HEK293 (cell line): ENCODE data around the gene NUCKS1.

Experiments used
- CTCF ChIA-PET: fragments of 350-600 bp; formaldehyde crosslinking; extraction: SDS; loops from one replicate; lab custom pipeline; 2021; ENCODE audit warnings: antibody characterized with exemption; lab: Yijun Ruan, JAX
- POLR2A ChIA-PET: fragments of 300-600 bp; formaldehyde crosslinking; extraction: SDS; loops from one replicate; lab custom pipeline; 2020; ENCODE audit warnings: antibody characterized with exemption, inconsistent platforms; lab: Yijun Ruan, JAX
- H3K27ac ChIP-seq: fragments of 200-500 bp; sonication (Bioruptor generic); 2 replicates; pipeline ENCODE4 v1.5.1; 2014; ENCODE audit warnings: low read depth, low read length, control low read depth, inconsistent platforms; ENCODE audit errors: extremely low read depth
- H3K36me3 ChIP-seq, 2 experiments: fragments of 200-500 bp in 1 of 2; sonication (Bioruptor generic) in 1 of 2; 1 replicate in 1 of 2; 2 replicates in 1 of 2; pipeline ENCODE4 v1.5.1; 2014 to 2017; ENCODE audit warnings: inconsistent platforms in 2 of 2, low read length in 2 of 2; ENCODE audit not compliant: control insufficient read depth in 2 of 2, insufficient read depth in 1 of 2
- H3K4me1 ChIP-seq: fragments of 200-500 bp; sonication (Bioruptor generic); 2 replicates; pipeline ENCODE4 v1.5.1; 2014; ENCODE audit warnings: mild to moderate bottlenecking, low read length, inconsistent platforms; ENCODE audit not compliant: control insufficient read depth, insufficient read depth
- H3K4me3 ChIP-seq: 2 replicates; pipeline ENCODE4 v1.5.1; 2011; ENCODE audit warnings: low read depth, mild to moderate bottlenecking, control low read depth, low read length, moderate library complexity
- H3K9me3 ChIP-seq: fragments of 200-500 bp; sonication (Bioruptor generic); 2 replicates; pipeline ENCODE4 v1.5.1; 2014; ENCODE audit warnings: low read depth, low read length, inconsistent platforms; ENCODE audit not compliant: control insufficient read depth, insufficient read depth
- GLI2 ChIP-seq: fragments of 450-650 bp; formaldehyde crosslinking; IDR thresholded peaks from 2 replicates; pipeline ENCODE4; 2017; ENCODE audit warnings: missing biosample characterization, missing genetic modification characterization, low read depth, borderline replicate concordance
- IKZF3 ChIP-seq: fragments of 450-650 bp; IDR thresholded peaks from 2 replicates; pipeline ENCODE4 v1.5.0; 2018; ENCODE audit warnings: missing biosample characterization, mild to moderate bottlenecking, missing genetic modification characterization, moderate library complexity
- KLF8 ChIP-seq: fragments of 450-650 bp; formaldehyde crosslinking; IDR thresholded peaks from 2 replicates; pipeline ENCODE4 v1.5.1; 2016; ENCODE audit warnings: missing biosample characterization, missing genetic modification characterization
- MYNN ChIP-seq: fragments of 450-650 bp; formaldehyde crosslinking; IDR thresholded peaks from 2 replicates; pipeline ENCODE4 v1.5.1; 2016; ENCODE audit warnings: missing biosample characterization, missing genetic modification characterization, borderline replicate concordance
- OVOL3 ChIP-seq: fragments of 450-650 bp; formaldehyde crosslinking; IDR thresholded peaks from 2 replicates; pipeline ENCODE4 v1.5.1; 2016; ENCODE audit warnings: missing biosample characterization, missing genetic modification characterization
- PRDM6 ChIP-seq: fragments of 450-650 bp; formaldehyde crosslinking; IDR thresholded peaks from 2 replicates; pipeline ENCODE4 v1.5.1; 2017; ENCODE audit warnings: missing biosample characterization, missing genetic modification characterization
- ZBTB11 ChIP-seq: fragments of 450-650 bp; formaldehyde crosslinking; conservative IDR thresholded peaks from 2 replicates; pipeline ENCODE4 v1.5.1; 2016; ENCODE audit warnings: low read depth, missing biosample characterization, missing genetic modification characterization
- ZEB2 ChIP-seq: fragments of 450-650 bp; formaldehyde crosslinking; IDR thresholded peaks from 2 replicates; pipeline ENCODE4 v1.5.1; 2016; ENCODE audit warnings: missing biosample characterization, missing genetic modification characterization
- ZFHX2 ChIP-seq: fragments of 450-650 bp; formaldehyde crosslinking; conservative IDR thresholded peaks from 2 replicates; pipeline ENCODE4 v1.5.1; 2016; ENCODE audit warnings: missing biosample characterization, missing genetic modification characterization
- ZNF10 ChIP-seq: fragments of 450-650 bp; formaldehyde crosslinking; IDR thresholded peaks from 2 replicates; pipeline ENCODE4 v1.5.1; 2017; ENCODE audit warnings: missing biosample characterization, missing genetic modification characterization
- ZNF114 ChIP-seq: fragments of 450-650 bp; formaldehyde crosslinking; IDR thresholded peaks from 2 replicates; pipeline ENCODE4 v1.5.0; 2017; ENCODE audit warnings: missing biosample characterization, missing genetic modification characterization
- ZNF146 ChIP-seq: fragments of 450-650 bp; formaldehyde crosslinking; IDR thresholded peaks from 2 replicates; pipeline ENCODE4 v1.5.1; 2016; ENCODE audit warnings: missing biosample characterization, missing genetic modification characterization
- ZNF174 ChIP-seq: fragments of 450-650 bp; formaldehyde crosslinking; IDR thresholded peaks from 2 replicates; pipeline ENCODE4 v1.5.0; 2017; ENCODE audit warnings: missing biosample characterization, mild to moderate bottlenecking, missing genetic modification characterization
- ZNF184 ChIP-seq: fragments of 450-650 bp; IDR thresholded peaks from 2 replicates; pipeline ENCODE4 v1.5.1; 2018; ENCODE audit warnings: missing biosample characterization, mild to moderate bottlenecking, missing genetic modification characterization
- ZNF211 ChIP-seq: fragments of 450-650 bp; formaldehyde crosslinking; IDR thresholded peaks from 2 replicates; pipeline ENCODE4 v1.5.1; 2016; ENCODE audit warnings: low read depth, missing biosample characterization, missing genetic modification characterization
- ZNF366 ChIP-seq: fragments of 450-650 bp; formaldehyde crosslinking; conservative IDR thresholded peaks from 2 replicates; pipeline ENCODE4 v1.5.1; 2016; ENCODE audit warnings: missing biosample characterization, missing genetic modification characterization
- ZNF37A ChIP-seq: fragments of 450-650 bp; IDR thresholded peaks from 2 replicates; pipeline ENCODE4 v1.5.1; 2018; ENCODE audit warnings: missing biosample characterization, missing genetic modification characterization
- ZNF521 ChIP-seq: fragments of 450-650 bp; formaldehyde crosslinking; IDR thresholded peaks from 2 replicates; pipeline ENCODE4 v1.5.1; 2017; ENCODE audit warnings: missing biosample characterization, mild to moderate bottlenecking, missing genetic modification characterization
- ZNF768 ChIP-seq: fragments of 450-650 bp; formaldehyde crosslinking; IDR thresholded peaks from 2 replicates; pipeline ENCODE4 v1.5.1; 2018; ENCODE audit warnings: missing biosample characterization, mild to moderate bottlenecking, missing genetic modification characterization
- ZNF792 ChIP-seq: fragments of 450-650 bp; formaldehyde crosslinking; IDR thresholded peaks from 2 replicates; pipeline ENCODE4 v1.5.1; 2016; ENCODE audit warnings: missing biosample characterization, missing genetic modification characterization
- ZNF837 ChIP-seq: fragments of 450-650 bp; formaldehyde crosslinking; IDR thresholded peaks from 2 replicates; pipeline ENCODE4 v1.5.1; 2016; ENCODE audit warnings: missing biosample characterization, missing genetic modification characterization
- ZSCAN16 ChIP-seq: fragments of 450-650 bp; formaldehyde crosslinking; IDR thresholded peaks from 2 replicates; pipeline ENCODE4 v1.5.1; 2016; ENCODE audit warnings: missing biosample characterization, missing genetic modification characterization
- TF ChIP-seq, protein P1 (sequence below): fragments of 450-650 bp; formaldehyde crosslinking; IDR thresholded peaks from 2 replicates; pipeline ENCODE4 v1.5.1; 2017; ENCODE audit warnings: missing biosample characterization, missing genetic modification characterization

The NUCKS1 gene

GRCh38 chr1:205760606-205761005 lies 10.6 kb upstream of the NUCKS1 start:
- H3K4me1 ChIP-seq: no peaks in the 10 kb centered on the region
- no peak overlapping the region for H3K4me3 ChIP-seq
- TF ChIP-seq ZBTB11 (no peak), PRDM6 (tag by site-specific recombination) (no peak), OVOL3 (no peak), ZNF174 (tag by site-specific recombination) (no peak), ZNF211 (tag by site-specific recombination) (no peak), IKZF3 (tag by site-specific recombination) (no peak)
- ChIA-PET POLR2A (interaction anchor here (1.2 kb wide), 1 partner anchor 11 kb away, joined by 5 read pairs; no protein-coding TSS in a partner anchor), CTCF (interaction anchor here (0.6 to 0.9 kb wide), 2 partner anchors 12 to 217 kb away, joined by 3 read pairs; no protein-coding TSS in a partner anchor)
- H3K36me3 ChIP-seq: no peaks in the 10 kb centered on the region
- H3K9me3 ChIP-seq: no peaks in the 10 kb centered on the region
- H3K27ac ChIP-seq: no peak overlapping the region

- Histone ChIP-seq H3K36me3 (no peaks in the 10 kb centered on the region), H3K27ac (no peak overlapping the region), H3K4me3 (no peak overlapping the region), H3K4me1 (no peaks in the 10 kb centered on the region), H3K9me3 (no peaks in the 10 kb centered on the region)
- ChIA-PET POLR2A (no interaction called here), CTCF (no interaction called here)
- peak; percentile 95 for TF ChIP-seq ZNF184 (tag by site-specific recombination)
- no peak for TF ChIP-seq MYNN (tag by site-specific recombination)
- no peak for TF ChIP-seq ZNF114
- no peak for TF ChIP-seq ZNF521 (tag by site-specific recombination)
Observed at GRCh38 chr1:205756552-205756951, 6.6 kb upstream of the NUCKS1 start.

DNA sequence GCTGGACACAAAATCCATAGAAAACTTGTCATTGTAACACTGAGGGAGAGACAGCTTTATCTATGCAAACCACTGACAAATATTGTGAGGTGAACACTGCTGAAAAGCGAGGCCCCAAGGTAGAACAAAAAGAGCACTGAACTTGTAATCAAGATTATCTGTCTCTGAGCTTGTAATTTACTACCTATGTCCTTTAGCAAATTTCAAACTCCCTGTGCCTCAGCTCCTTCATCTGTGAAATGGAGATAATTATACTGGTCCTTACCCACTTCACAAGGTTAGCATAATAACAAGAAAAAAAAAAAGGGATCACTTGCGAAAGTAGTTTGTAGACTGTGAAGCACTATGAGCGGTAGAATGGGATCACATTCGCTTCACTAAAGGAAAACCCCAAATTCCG lies 4.9 kb upstream of the NUCKS1 start:
- ChIA-PET POLR2A (interaction anchor here (0.6 kb wide), 1 partner anchor 15 kb away, joined by 4 read pairs; no protein-coding TSS in a partner anchor), CTCF (interaction anchor here (0.6 to 1.3 kb wide), 3 partner anchors 41 to 222 kb away, joined by 3 to 9 read pairs (median 4); no protein-coding TSS in a partner anchor)
- Histone ChIP-seq H3K4me1 (no peaks in the 10 kb centered on the region), H3K36me3 (no peaks in the 10 kb centered on the region), H3K9me3 (no peaks in the 10 kb centered on the region), H3K27ac (no peak overlapping the region), H3K4me3 (no peak overlapping the region)
- no peak for TF ChIP-seq ZSCAN16
- no peak for TF ChIP-seq ZNF837 (tag by site-specific recombination)
- no peak for TF ChIP-seq ZNF792
- TF ChIP-seq ZEB2 (tag by site-specific recombination): no peak
- no peak for TF ChIP-seq ZFHX2 (tag by site-specific recombination)
- no peak for TF ChIP-seq GLI2 (tag by site-specific recombination)
- TF ChIP-seq ZNF768 (tag by site-specific recombination): no peak
- no peak for TF ChIP-seq ZNF37A (tag by site-specific recombination)
- no peak for TF ChIP-seq KLF8 (tag by site-specific recombination)
- no peak for TF ChIP-seq ZNF366
- TF ChIP-seq ZNF146 (tag by site-specific recombination): no peak
- no peak for TF ChIP-seq ZNF10 (tag by site-specific recombination)
- TF ChIP-seq, protein P1, sequence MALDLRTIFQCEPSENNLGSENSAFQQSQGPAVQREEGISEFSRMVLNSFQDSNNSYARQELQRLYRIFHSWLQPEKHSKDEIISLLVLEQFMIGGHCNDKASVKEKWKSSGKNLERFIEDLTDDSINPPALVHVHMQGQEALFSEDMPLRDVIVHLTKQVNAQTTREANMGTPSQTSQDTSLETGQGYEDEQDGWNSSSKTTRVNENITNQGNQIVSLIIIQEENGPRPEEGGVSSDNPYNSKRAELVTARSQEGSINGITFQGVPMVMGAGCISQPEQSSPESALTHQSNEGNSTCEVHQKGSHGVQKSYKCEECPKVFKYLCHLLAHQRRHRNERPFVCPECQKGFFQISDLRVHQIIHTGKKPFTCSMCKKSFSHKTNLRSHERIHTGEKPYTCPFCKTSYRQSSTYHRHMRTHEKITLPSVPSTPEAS: no peak
- no peak for TF ChIP-seq OVOL3
